Common myeloid progenitor, CD34-positive (primary cell): ENCODE measurements around the gene DBP.

ENCODE experiments used
- CTCF ChIA-PET: fragments of 350-600 bp; sonication (Branson Sonifier 250); formaldehyde crosslinking; loops from one replicate; lab custom pipeline; 2021; ENCODE audit warnings: antibody characterized with exemption; lab: Charles Lee
- POLR2A ChIA-PET: fragments of 350-600 bp; sonication (Branson Sonifier 250); formaldehyde crosslinking; loops from one replicate; lab custom pipeline; 2021; ENCODE audit warnings: antibody characterized with exemption; lab: Charles Lee
- DNase-seq, 3 donors: peaks; one replicate each; pipeline versions ENCODE4 v3.0.0 to v3.0.0-alpha.2; 2013
- H3K27ac ChIP-seq, 2 experiments: 1 replicate in 1 of 2; 2 replicates in 1 of 2; pipeline ENCODE4 v1.7.0; 2013; ENCODE audit warnings: inconsistent platforms in 2 of 2, low read length in 2 of 2, mild to moderate bottlenecking in 2 of 2, low read depth in 1 of 2, moderate library complexity in 1 of 2; ENCODE audit not compliant: severe bottlenecking in 2 of 2, insufficient read depth in 1 of 2, poor library complexity in 1 of 2
- H3K27me3 ChIP-seq, 5 experiments: replicated peaks in 2 of 5; 1 replicate in 3 of 5; 2 replicates in 2 of 5; pipeline versions ENCODE4 v1.6.1 to v1.7.0; 2013; ENCODE audit warnings: low read length in 4 of 5, mild to moderate bottlenecking in 2 of 5, moderate library complexity in 2 of 5, inconsistent platforms in 1 of 5; ENCODE audit not compliant: insufficient read depth in 5 of 5, control insufficient read depth in 4 of 5
- H3K36me3 ChIP-seq, 4 experiments: 1 replicate in 2 of 4; 2 replicates in 2 of 4; pipeline versions ENCODE4 v1.6.1 to v1.7.0; 2013; ENCODE audit warnings: low read length in 3 of 4, control low read depth in 1 of 4, mild to moderate bottlenecking in 1 of 4; ENCODE audit not compliant: control insufficient read depth in 4 of 4, insufficient read depth in 4 of 4
- H3K4me1 ChIP-seq, 4 experiments: 1 replicate in 3 of 4; 2 replicates in 1 of 4; pipeline versions ENCODE4 v1.6.1 to v1.7.1; 2013; ENCODE audit warnings: low read length in 3 of 4, mild to moderate bottlenecking in 3 of 4, control low read depth in 1 of 4, inconsistent platforms in 1 of 4, moderate library complexity in 1 of 4; ENCODE audit not compliant: control insufficient read depth in 4 of 4, insufficient read depth in 4 of 4; ENCODE audit errors: control extremely low read depth in 1 of 4
- H3K4me3 ChIP-seq, 7 experiments: 1 replicate in 4 of 7; 2 replicates in 3 of 7; pipeline versions ENCODE4 v1.5.1 to v1.7.0; 2013; ENCODE audit warnings: mild to moderate bottlenecking in 7 of 7, low read length in 6 of 7, moderate library complexity in 6 of 7, inconsistent platforms in 2 of 7, low read depth in 2 of 7, control low read depth in 1 of 7; ENCODE audit not compliant: insufficient read depth in 4 of 7, control insufficient read depth in 1 of 7; ENCODE audit errors: extremely low read depth in 1 of 7
- H3K9me3 ChIP-seq, 5 experiments: 1 replicate in 4 of 5; 2 replicates in 1 of 5; pipeline versions ENCODE4 v1.6.1 to v1.7.1; 2013; ENCODE audit warnings: low read length in 4 of 5, mild to moderate bottlenecking in 2 of 5, inconsistent platforms in 1 of 5, low read depth in 1 of 5, moderate library complexity in 1 of 5; ENCODE audit not compliant: control insufficient read depth in 4 of 5, insufficient read depth in 2 of 5; ENCODE audit errors: control extremely low read depth in 1 of 5
- WGBS: methylation state at CpG from one replicate; pipeline ENCODE4 v1.1.5; 2013; ENCODE audit not compliant: insufficient coverage; 5-methylcytosine and 5-hydroxymethylcytosine counted together

The DBP gene

DNA sequence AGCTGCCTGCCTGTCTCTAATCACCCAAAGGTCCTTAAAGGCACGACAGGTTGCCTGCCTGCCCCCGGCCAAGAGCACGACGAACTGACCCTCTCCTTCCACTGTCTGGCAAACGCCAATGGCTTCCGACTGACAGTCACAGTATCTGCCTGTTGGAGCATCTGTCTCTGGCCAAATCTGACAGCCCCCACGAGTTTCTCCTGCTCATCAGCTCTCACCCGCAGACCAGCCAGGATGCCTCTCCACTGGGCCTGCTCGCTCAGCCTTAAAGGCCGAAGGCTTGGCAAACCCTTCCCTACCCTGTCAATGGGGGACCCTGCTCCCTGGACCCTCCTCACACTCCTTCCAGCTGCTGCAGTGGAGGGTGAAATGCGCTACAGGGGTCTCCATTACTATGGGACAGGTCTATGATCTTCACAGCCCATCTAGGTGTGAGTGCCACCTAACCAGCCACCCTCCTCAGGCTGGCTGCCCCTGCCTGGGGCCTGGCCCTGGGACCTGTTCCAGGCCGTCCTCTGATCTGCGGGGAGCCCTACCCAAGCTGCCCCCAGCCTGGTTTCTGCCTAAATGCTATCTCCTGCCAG, 23.2 kb downstream of the DBP start:
- Histone ChIP-seq H3K36me3 (peaks cover 13 to 37% (median 24%) of the 10 kb centered on the region in 4 experiments), H3K27ac (no peak overlapping the region), H3K4me1 (peaks cover 7 to 30% (median 22%) of the 10 kb centered on the region in 4 experiments), H3K9me3 (no peaks in the 10 kb centered on the region), H3K4me3 (no peak overlapping the region), H3K27me3 (no peaks in the 10 kb centered on the region)
- ChIA-PET POLR2A (interaction anchor here (0.6 to 0.7 kb wide), 3 partner anchors 13 to 292 kb away, joined by 3 to 4 read pairs (median 3); a partner anchor contains a TSS), CTCF (interaction anchor here (1.5 kb wide), 1 partner anchor 54 kb away, joined by 4 read pairs; no protein-coding TSS in a partner anchor)
- 94% methylated on average over 13 of the region's 13 CpGs for WGBS
- DNase-seq: no peak

DNA sequence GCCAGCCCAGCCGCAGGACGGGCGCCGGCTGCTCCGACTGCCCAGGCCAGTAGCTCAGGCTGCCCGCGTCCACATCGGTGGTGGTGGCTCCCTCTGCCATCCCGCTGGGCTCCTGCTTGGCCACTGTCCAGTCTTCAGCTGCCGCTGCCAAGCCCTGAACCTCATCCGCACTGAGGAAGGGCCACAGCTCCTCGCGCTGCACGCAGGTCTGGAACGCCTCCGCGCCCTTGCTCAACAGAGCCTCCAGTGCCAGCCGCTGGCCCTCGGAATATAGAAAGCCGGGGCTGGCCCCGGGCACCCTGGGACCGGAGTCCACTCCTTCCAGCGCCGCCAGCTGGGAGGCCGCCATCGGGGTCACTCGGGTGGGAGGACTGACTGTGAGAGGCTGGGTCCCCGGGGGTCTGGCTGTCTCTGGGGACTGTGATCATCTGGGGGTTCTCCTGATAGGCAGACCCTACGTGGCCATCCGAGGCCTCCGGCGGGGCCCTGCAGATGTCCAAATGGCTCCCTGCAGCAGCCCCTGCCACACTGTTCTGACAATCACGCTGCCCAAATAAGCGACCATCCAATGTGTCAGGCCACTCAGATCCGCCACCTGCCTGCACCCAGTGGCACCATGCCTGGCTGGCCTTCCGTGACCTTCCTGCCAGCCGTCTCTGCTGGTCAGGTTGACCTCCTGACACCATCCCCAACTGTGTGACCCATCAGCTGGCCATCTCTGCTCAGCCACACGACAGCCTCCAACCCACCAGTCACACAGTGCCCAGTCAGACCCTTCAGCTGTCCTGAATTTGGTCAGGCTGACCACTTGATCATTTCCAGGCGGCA, 23.9 kb downstream of the DBP start:
- Histone ChIP-seq H3K9me3 (no peaks in the 10 kb centered on the region), H3K27me3 (no peaks in the 10 kb centered on the region), H3K4me3 (no peak overlapping the region), H3K27ac (no peak overlapping the region), H3K36me3 (peaks cover 13 to 37% (median 24%) of the 10 kb centered on the region in 4 experiments), H3K4me1 (peaks cover 7 to 34% (median 21%) of the 10 kb centered on the region in 4 experiments)
- CTCF ChIA-PET: no interaction called here
- WGBS: 94% methylated on average over 34 of the region's 39 CpGs
- POLR2A ChIA-PET: interaction anchor here (0.6 kb wide), 3 partner anchors 12 to 332 kb away, joined by 3 to 4 read pairs (median 3); no protein-coding TSS in a partner anchor
- DNase-seq: no peak

DNA sequence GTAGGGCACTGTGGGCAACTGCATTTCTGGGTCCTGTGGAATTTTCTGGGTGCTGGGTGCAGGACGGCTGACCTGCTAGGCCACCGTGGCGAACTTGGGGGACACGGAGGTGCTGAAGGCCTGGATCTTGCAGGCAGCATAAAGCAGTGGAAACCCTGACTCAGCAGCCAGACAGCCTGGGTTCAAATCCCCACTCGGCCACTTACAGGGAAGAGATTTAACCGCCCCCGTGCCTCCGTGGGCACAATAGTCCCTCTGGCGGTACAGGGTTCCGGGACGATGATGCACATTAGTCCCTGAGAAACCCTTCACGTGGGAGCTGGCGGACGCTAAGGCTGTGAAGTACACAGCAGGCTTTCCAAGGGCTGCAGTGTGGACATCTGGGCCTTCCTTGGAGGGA, 25.3 kb downstream of the DBP start:
- CTCF ChIA-PET: no interaction called here
- no peak overlapping the region for H3K4me3 ChIP-seq
- no peak for DNase-seq
- H3K9me3 ChIP-seq: no peaks in the 10 kb centered on the region
- peaks cover 0 to 21% (median 7%) of the 10 kb centered on the region in 4 experiments for H3K4me1 ChIP-seq
- peaks cover 11 to 27% (median 17%) of the 10 kb centered on the region in 4 experiments for H3K36me3 ChIP-seq
- POLR2A ChIA-PET: no interaction called here
- no peak overlapping the region for H3K27ac ChIP-seq
- WGBS: over 99% methylated on average over 14 of the region's 14 CpGs
- H3K27me3 ChIP-seq: no peaks in the 10 kb centered on the region

DNA sequence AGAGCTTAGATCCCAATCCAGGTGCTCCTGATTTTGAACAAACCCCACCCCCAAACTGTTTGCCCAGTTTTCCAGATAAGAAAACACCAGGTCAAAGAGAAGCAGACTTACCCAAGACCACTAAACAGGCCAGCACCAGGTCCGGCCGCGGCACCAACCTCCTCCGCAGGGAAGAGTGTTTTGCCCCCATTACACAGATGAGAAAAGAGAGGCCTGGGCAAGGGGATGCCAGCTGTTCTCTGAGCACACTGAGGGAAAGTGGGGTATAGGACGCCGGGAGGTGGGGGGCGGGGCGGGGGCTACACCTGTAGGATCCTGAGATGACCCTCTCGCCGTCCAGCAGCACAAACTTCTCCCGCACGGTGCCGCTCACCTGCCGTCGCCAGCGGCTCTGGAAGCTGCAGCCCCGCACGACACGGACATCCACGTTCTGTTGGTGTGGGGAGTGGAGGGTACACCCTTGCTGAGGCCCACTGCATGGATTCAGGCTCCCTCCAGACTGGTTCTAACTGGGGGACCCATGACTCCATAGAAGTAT, 27.5 kb downstream of the DBP start:
- peaks cover 0 to 8% (median 0%) of the 10 kb centered on the region in 4 experiments for H3K4me1 ChIP-seq
- no peak overlapping the region for H3K4me3 ChIP-seq
- WGBS: 97% methylated on average over 17 of the region's 20 CpGs
- DNase-seq: no peak
- ChIA-PET CTCF (interaction anchor here (0.9 to 4.7 kb wide), 8 partner anchors 8 to 262 kb away, joined by 3 to 57 read pairs (median 5); partner anchors contain the start of genes RPL18 and SPHK2), POLR2A (interaction anchor here (0.7 kb wide), 1 partner anchor 33 kb away, joined by 4 read pairs; no protein-coding TSS in a partner anchor)
- H3K9me3 ChIP-seq: no peaks in the 10 kb centered on the region
- H3K27me3 ChIP-seq: no peaks in the 10 kb centered on the region
- H3K27ac ChIP-seq: no peak overlapping the region
- peaks cover 0 to 5% (median 0%) of the 10 kb centered on the region in 4 experiments for H3K36me3 ChIP-seq

DNA sequence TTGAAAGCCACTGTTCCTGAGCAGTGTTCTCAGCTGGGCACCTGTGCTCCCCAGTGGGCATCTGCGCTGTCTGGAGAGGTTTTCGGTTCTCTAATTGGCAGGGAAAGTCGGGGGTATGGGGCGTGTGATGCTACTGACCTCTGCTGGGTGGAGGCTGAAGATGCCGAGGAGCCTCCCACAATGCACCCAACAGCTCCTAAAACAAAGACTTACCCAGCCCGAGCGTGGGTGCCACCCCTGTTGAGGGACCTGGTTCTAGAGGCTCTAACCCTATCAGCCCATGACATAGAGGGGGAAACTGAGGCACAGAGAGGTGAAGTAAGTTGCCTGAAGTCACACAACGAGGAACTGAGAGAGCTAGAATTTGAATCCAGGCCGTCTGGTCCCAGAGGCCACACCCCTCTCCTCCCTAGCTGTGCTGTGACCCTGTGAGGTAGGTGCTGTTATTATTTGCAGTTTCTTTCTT, 28.3 kb downstream of the DBP start:
- WGBS: 0% methylated on average over 2 of the region's 9 CpGs
- Histone ChIP-seq H3K27me3 (no peaks in the 10 kb centered on the region), H3K4me3 (peak overlapping the region in 4 of 7 experiments; percentile 20 to 70 (median 54)), H3K36me3 (no peaks in the 10 kb centered on the region), H3K9me3 (no peaks in the 10 kb centered on the region), H3K4me1 (peaks cover 0 to 8% (median 0%) of the 10 kb centered on the region in 4 experiments), H3K27ac (no peak overlapping the region)
- ChIA-PET CTCF (interaction anchor here (0.9 to 4.7 kb wide), 10 partner anchors 9 to 258 kb away, joined by 3 to 57 read pairs (median 4); partner anchors contain the start of genes RPL18 and SPHK2), POLR2A (interaction anchor here (0.6 to 1.1 kb wide), 2 partner anchors 20 to 777 kb away, joined by 3 to 4 read pairs; no protein-coding TSS in a partner anchor)
- DNase-seq: peak; percentile 74 to 82 (median 81)

DNA sequence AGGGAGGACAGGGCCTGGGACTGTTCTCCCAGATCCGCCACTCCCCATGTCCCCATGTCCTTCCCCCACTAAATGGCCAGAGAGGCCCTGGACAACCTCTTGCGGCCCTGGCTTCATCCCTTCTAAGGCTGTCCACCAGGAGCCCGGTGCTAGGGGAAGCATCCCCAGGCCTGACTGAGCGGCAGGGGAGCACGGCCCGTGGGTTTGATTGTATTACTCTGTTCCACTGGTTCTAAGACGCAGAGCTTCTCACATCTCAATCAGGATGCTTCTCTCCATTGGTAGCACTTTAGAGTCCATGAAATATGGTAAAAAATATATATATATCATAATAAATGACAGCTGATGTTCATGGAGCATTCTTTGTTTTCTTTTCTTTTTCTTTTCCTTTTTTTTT, 29.8 kb downstream of the DBP start:
- CTCF ChIA-PET: interaction anchor here (1.0 to 4.7 kb wide), 4 partner anchors 10 to 118 kb away, joined by 3 to 57 read pairs (median 15); no protein-coding TSS in a partner anchor
- POLR2A ChIA-PET: no interaction called here

More for the DNA sequence above, 29.8 kb downstream of the DBP start:
- Histone ChIP-seq H3K27ac (no peak overlapping the region), H3K4me1 (peaks cover 0 to 8% (median 0%) of the 10 kb centered on the region in 4 experiments), H3K9me3 (no peaks in the 10 kb centered on the region), H3K27me3 (no peaks in the 10 kb centered on the region), H3K4me3 (no peak overlapping the region), H3K36me3 (no peaks in the 10 kb centered on the region)
- WGBS: 96% methylated on average over 6 of the region's 7 CpGs
- no peak for DNase-seq
